H9 (cell line): ENCODE data around the gene CEP192. TPM values are rescaled to one million over a fixed set of nuclear protein-coding genes. Genes with fewer than 3 reads are reported as not detected.

Experiments
- DNase-seq: peaks from one replicate; pipeline ENCODE4 v3.0.0-alpha.2; 2017
- H2AFZ ChIP-seq: one replicate; pipeline ENCODE4 v1.6.1; 2013; ENCODE audit warnings: mild to moderate bottlenecking, low read length, control low read depth, moderate library complexity
- H2AK5ac ChIP-seq: 2 replicates; pipeline ENCODE4 v1.6.1; 2013; ENCODE audit warnings: low read length, control low read depth, mixed read lengths; ENCODE audit not compliant: insufficient read length
- H2BK120ac ChIP-seq: one replicate; pipeline ENCODE4 v1.6.1; 2013; ENCODE audit warnings: low read depth, mild to moderate bottlenecking, low read length, control low read depth, inconsistent platforms; ENCODE audit not compliant: poor library complexity, severe bottlenecking
- H2BK12ac ChIP-seq: 2 replicates; pipeline ENCODE4 v1.6.1; 2013; ENCODE audit warnings: low read length, control low read depth, mixed read lengths, low read depth; ENCODE audit not compliant: insufficient read length
- H2BK15ac ChIP-seq: 2 replicates; pipeline ENCODE4 v1.6.1; 2013; ENCODE audit warnings: low read depth, low read length, control low read depth
- H2BK20ac ChIP-seq: one replicate; pipeline ENCODE4 v1.6.1; 2013; ENCODE audit warnings: low read depth, mild to moderate bottlenecking, low read length, control low read depth, inconsistent platforms; ENCODE audit not compliant: poor library complexity, severe bottlenecking
- H2BK5ac ChIP-seq: 2 replicates; pipeline ENCODE4 v1.6.1; 2013; ENCODE audit warnings: low read length, control low read depth, mixed read lengths; ENCODE audit not compliant: insufficient read length
- H3K14ac ChIP-seq: 2 replicates; pipeline ENCODE4 v1.6.1; 2013; ENCODE audit warnings: low read length, control low read depth; ENCODE audit not compliant: insufficient read depth
- H3K18ac ChIP-seq: 2 replicates; pipeline ENCODE4 v1.6.1; 2013; ENCODE audit warnings: low read depth, mild to moderate bottlenecking, mixed read lengths, low read length, control low read depth; ENCODE audit not compliant: insufficient read length
- H3K23ac ChIP-seq: 2 replicates; pipeline ENCODE4 v1.6.1; 2013; ENCODE audit warnings: low read length, control low read depth, mixed read lengths, low read depth; ENCODE audit not compliant: insufficient read length
- H3K23me2 ChIP-seq: 2 replicates; pipeline ENCODE4 v1.6.1; 2013; ENCODE audit warnings: low read depth, mild to moderate bottlenecking, mixed read lengths, low read length, control low read depth; ENCODE audit not compliant: insufficient read length, poor library complexity, severe bottlenecking
- H3K27ac ChIP-seq: 2 replicates; pipeline ENCODE4 v1.5.1; 2013; ENCODE audit warnings: low read length, control low read depth, mixed read lengths, low read depth; ENCODE audit not compliant: insufficient read length
- H3K27me3 ChIP-seq: 2 replicates; pipeline ENCODE4 v1.6.1; 2013; ENCODE audit warnings: low read length, control low read depth, inconsistent platforms; ENCODE audit not compliant: insufficient read depth
- H3K4ac ChIP-seq: 2 replicates; pipeline ENCODE4 v1.6.1; 2013; ENCODE audit warnings: low read depth, mild to moderate bottlenecking, control low read depth, inconsistent platforms, low read length, moderate library complexity
- H3K4me1 ChIP-seq: 2 replicates; pipeline ENCODE4 v1.6.1; 2013; ENCODE audit warnings: low read length, control low read depth, inconsistent platforms; ENCODE audit not compliant: insufficient read depth
- H3K4me2 ChIP-seq: 2 replicates; pipeline ENCODE4 v1.6.1; 2013; ENCODE audit warnings: low read length, control low read depth, mixed read lengths; ENCODE audit not compliant: insufficient read length, insufficient read depth
- H3K56ac ChIP-seq: 2 replicates; pipeline ENCODE4 v1.6.1; 2013; ENCODE audit warnings: low read depth, mild to moderate bottlenecking, mixed read lengths, low read length, control low read depth; ENCODE audit not compliant: insufficient read length
- H3K79me1 ChIP-seq: 2 replicates; pipeline ENCODE4 v1.6.1; 2013; ENCODE audit warnings: low read depth, mild to moderate bottlenecking, moderate library complexity, low read length, control low read depth, inconsistent platforms; ENCODE audit not compliant: insufficient read depth, poor library complexity, severe bottlenecking
- H3K79me2 ChIP-seq: 2 replicates; pipeline ENCODE4 v1.6.1; 2013; ENCODE audit warnings: low read length, control low read depth, inconsistent platforms; ENCODE audit not compliant: insufficient read depth
- H3K9ac ChIP-seq: 2 replicates; pipeline ENCODE4 v1.6.1; 2013; ENCODE audit warnings: low read length, control low read depth, mixed read lengths; ENCODE audit not compliant: insufficient read length; ENCODE audit errors: extremely low read depth
- H3K9me3 ChIP-seq: one replicate; pipeline ENCODE4 v1.6.1; 2013; ENCODE audit warnings: low read depth, low read length, inconsistent platforms; ENCODE audit not compliant: control insufficient read depth
- H3T11ph ChIP-seq: one replicate; pipeline ENCODE4 v1.6.1; 2013; ENCODE audit warnings: mild to moderate bottlenecking, low read length, control low read depth, inconsistent platforms
- H4K20me1 ChIP-seq: one replicate; pipeline ENCODE4 v1.6.1; 2013; ENCODE audit not compliant: control insufficient read depth, insufficient read length, insufficient read depth
- H4K5ac ChIP-seq: 2 replicates; pipeline ENCODE4 v1.6.1; 2013; ENCODE audit warnings: low read depth, mild to moderate bottlenecking, mixed read lengths, low read length, control low read depth; ENCODE audit not compliant: insufficient read length
- H4K8ac ChIP-seq: replicated peaks from 2 replicates; pipeline ENCODE4 v1.6.1; 2013; ENCODE audit warnings: low read length, control low read depth, mixed read lengths, low read depth; ENCODE audit not compliant: insufficient read length
- H4K91ac ChIP-seq: 2 replicates; pipeline ENCODE4 v1.6.1; 2013; ENCODE audit warnings: low read depth, mild to moderate bottlenecking, moderate library complexity, mixed read lengths, low read length, control low read depth; ENCODE audit not compliant: insufficient read length
- H3K27ac Mint-ChIP-seq, 3 experiments: 2 replicates in 2 of 3; 3 replicates in 1 of 3; pipeline ENCODE4 v1.8.0; 2020 to 2021; ENCODE audit warnings: mixed read lengths in 3 of 3, mild to moderate bottlenecking in 1 of 3, moderate library complexity in 1 of 3
- H3K27me3 Mint-ChIP-seq: 2 replicates; pipeline ENCODE4 v1.8.0; 2021; ENCODE audit warnings: low read depth, mild to moderate bottlenecking, moderate library complexity, mixed read lengths
- H3K36me3 Mint-ChIP-seq, 3 experiments: 2 replicates in 2 of 3; 3 replicates in 1 of 3; pipeline ENCODE4 v1.8.0; 2020 to 2021; ENCODE audit warnings: low read depth in 3 of 3, mixed read lengths in 3 of 3; ENCODE audit not compliant: insufficient read depth in 1 of 3
- H3K4me1 Mint-ChIP-seq, 2 experiments: 2 replicates each; pipeline ENCODE4 v1.8.0; 2020; ENCODE audit warnings: mixed read lengths in 2 of 2
- H3K4me3 Mint-ChIP-seq, 2 experiments: 2 replicates in 1 of 2; 3 replicates in 1 of 2; pipeline ENCODE4 v1.8.0; 2020 to 2021; ENCODE audit warnings: mild to moderate bottlenecking in 2 of 2, mixed read lengths in 2 of 2, moderate library complexity in 1 of 2
- H3K9me3 Mint-ChIP-seq, 2 experiments: 2 replicates in 1 of 2; 3 replicates in 1 of 2; pipeline ENCODE4 v1.8.0; 2020; ENCODE audit warnings: mild to moderate bottlenecking in 2 of 2, mixed read lengths in 2 of 2, moderate library complexity in 1 of 2
- CTCF ChIP-seq: fragments of 200-600 bp; sonication (generic); conservative IDR thresholded peaks from 3 replicates; pipeline ENCODE4 v1.8.0; 2021; ENCODE audit warnings: antibody characterized with exemption, mild to moderate bottlenecking
- WGBS: extraction: QIAGEN DNeasy Blood & Tissue Kit; methylation state at CpG from one replicate; pipeline ENCODE4 v1.1.7; 2013; ENCODE audit warnings: missing lambda C conversion rate, low lambda C conversion rate, mixed read lengths; ENCODE audit not compliant: insufficient read length; ENCODE audit errors: extremely low coverage; 5-methylcytosine and 5-hydroxymethylcytosine counted together
- total RNA-seq: library from RNA; stranded (reverse); gene quantifications from 2 replicates; pipeline ENCODE4 v1.2.1, GENCODE V29; 2021

Gene CEP192
- total RNA-seq, 1 experiment from 2014 or later, result 23.5 TPM

- Histone ChIP-seq H3K79me2 (no peaks in the 10 kb centered on the region), H3T11ph (no peak overlapping the region), H4K8ac (no peak overlapping the region), H3K4ac (no peak overlapping the region), H2BK120ac (no peak overlapping the region), H2BK20ac (no peak overlapping the region), H2BK12ac (no peak overlapping the region), H3K23ac (no peak overlapping the region), H4K5ac (no peak overlapping the region), H3K56ac (no peak overlapping the region), H4K20me1 (no peaks in the 10 kb centered on the region), H2AK5ac (no peak overlapping the region), H3K4me2 (no peak overlapping the region), H3K18ac (no peak overlapping the region), H2BK15ac (no peak overlapping the region), H3K4me1 (no peaks in the 10 kb centered on the region), H3K9me3 (no peaks in the 10 kb centered on the region), H3K27ac (no peak overlapping the region), H3K79me1 (no peaks in the 10 kb centered on the region), H3K27me3 (no peaks in the 10 kb centered on the region), H2AFZ (no peak overlapping the region), H3K9ac (no peak overlapping the region), H4K91ac (no peak overlapping the region), H3K14ac (no peak overlapping the region), H2BK5ac (no peak overlapping the region), H3K23me2 (no peaks in the 10 kb centered on the region)
- Mint-ChIP-seq H3K4me1 (no peaks in the 10 kb centered on the region), H3K27me3 (no peaks in the 10 kb centered on the region), H3K4me3 (no peak overlapping the region; a peak in 1 of 5 replicates), H3K36me3 (no peaks in the 10 kb centered on the region), H3K27ac (no peak overlapping the region), H3K9me3 (peaks cover 10 to 12% of the 10 kb centered on the region in 2 experiments; a peak in 4 of 5 replicates)
- DNase-seq, result no peak
- whole genome bisulfite sequencing, result no CpG with 5 or more reads among the region's 5 CpGs
- TF ChIP-seq CTCF, result no peak
These were observed 160.5 kb downstream of the CEP192 start for GRCh38 chr18:13151656-13152055.
